Left ventricle myocardium inferior (tissue), 1 donor: Measurements from ENCODE around the gene TRPC1. TPM values are rescaled to one million over a fixed set of nuclear protein-coding genes. Genes with fewer than 3 reads are reported as not detected.

Experiments used
- DNase-seq: peaks from one replicate; pipeline ENCODE4 v3.0.0-alpha.2; 2020
- H3K27ac ChIP-seq: fragments of 200-600 bp; replicated peaks from 2 replicates; pipeline ENCODE4 v1.8.0; 2021
- H3K27me3 ChIP-seq: fragments of 200-600 bp; 2 replicates; pipeline ENCODE4 v1.8.0; 2021; ENCODE audit warnings: low read depth
- H3K36me3 ChIP-seq: fragments of 200-600 bp; 2 replicates; pipeline ENCODE4 v1.8.0; 2021
- H3K4me1 ChIP-seq: fragments of 200-600 bp; 2 replicates; pipeline ENCODE4 v1.8.0; 2021
- H3K4me3 ChIP-seq: fragments of 200-600 bp; 2 replicates; pipeline ENCODE4 v1.8.0; 2021; ENCODE audit warnings: mild to moderate bottlenecking, moderate library complexity
- H3K9me3 ChIP-seq: fragments of 200-600 bp; replicated peaks from 2 replicates; pipeline ENCODE4 v1.8.0; 2021
- intact Hi-C: fragments of 100-400 bp; cut with micrococcal nuclease; formaldehyde crosslinking; loops from one replicate; pipeline ENCODE4 v1.11.0; 2022
- total RNA-seq: library from RNA; stranded (reverse); fragmentation: NEBNext Ultra II Directional; extraction: Animal tissue kit (Norgen Biotek cat#: 25700); gene quantifications from one replicate; pipeline ENCODE4 v1.2.1, GENCODE V29; 2021
- TF ChIP-seq, protein P1 (sequence below): fragments of 200-600 bp; IDR thresholded peaks from 2 replicates; pipeline ENCODE4 v1.8.0; 2021; ENCODE audit warnings: antibody characterized with exemption, mild to moderate bottlenecking, borderline replicate concordance
- donor health status: DM: no; HTN: yes; CAD: no; lungs with severe emphysema.

TRPC1 gene
- total RNA-seq, 1 donor from 2014 or later: 13.9 TPM

DNA sequence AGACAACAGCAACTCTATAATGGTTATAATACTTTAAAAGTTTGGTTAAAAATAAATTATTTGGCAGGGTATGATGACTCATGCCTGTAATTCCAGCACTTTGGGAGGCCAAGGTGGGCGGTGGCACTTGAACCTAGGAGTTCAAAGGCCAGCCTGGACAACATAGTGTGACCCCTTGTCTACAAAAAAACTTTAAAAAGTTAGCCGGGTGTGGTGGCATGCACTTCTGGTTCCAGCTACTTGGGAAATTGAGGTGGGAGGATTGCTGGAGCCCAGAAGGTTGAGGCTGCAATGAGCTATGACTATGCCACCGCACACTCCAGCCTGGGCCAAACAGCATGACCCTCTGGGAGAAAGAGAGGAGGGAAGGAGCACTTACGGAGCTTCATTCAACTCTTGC is 7.7 kb upstream of the TRPC1 start:
- no peaks in the 10 kb centered on the region for H3K9me3 ChIP-seq
- TF ChIP-seq, protein P1, sequence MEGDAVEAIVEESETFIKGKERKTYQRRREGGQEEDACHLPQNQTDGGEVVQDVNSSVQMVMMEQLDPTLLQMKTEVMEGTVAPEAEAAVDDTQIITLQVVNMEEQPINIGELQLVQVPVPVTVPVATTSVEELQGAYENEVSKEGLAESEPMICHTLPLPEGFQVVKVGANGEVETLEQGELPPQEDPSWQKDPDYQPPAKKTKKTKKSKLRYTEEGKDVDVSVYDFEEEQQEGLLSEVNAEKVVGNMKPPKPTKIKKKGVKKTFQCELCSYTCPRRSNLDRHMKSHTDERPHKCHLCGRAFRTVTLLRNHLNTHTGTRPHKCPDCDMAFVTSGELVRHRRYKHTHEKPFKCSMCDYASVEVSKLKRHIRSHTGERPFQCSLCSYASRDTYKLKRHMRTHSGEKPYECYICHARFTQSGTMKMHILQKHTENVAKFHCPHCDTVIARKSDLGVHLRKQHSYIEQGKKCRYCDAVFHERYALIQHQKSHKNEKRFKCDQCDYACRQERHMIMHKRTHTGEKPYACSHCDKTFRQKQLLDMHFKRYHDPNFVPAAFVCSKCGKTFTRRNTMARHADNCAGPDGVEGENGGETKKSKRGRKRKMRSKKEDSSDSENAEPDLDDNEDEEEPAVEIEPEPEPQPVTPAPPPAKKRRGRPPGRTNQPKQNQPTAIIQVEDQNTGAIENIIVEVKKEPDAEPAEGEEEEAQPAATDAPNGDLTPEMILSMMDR: no peak
- H3K27ac ChIP-seq: no peak overlapping the region
- no peaks in the 10 kb centered on the region for H3K36me3 ChIP-seq
- intact Hi-C loops: no loop called here
- H3K4me3 ChIP-seq: no peak overlapping the region
- H3K27me3 ChIP-seq: no peaks in the 10 kb centered on the region
- H3K4me1 ChIP-seq: no peaks in the 10 kb centered on the region
- DNase-seq: no peak

- intact Hi-C loops: no loop called here
- Histone ChIP-seq H3K4me3 (peak overlapping the region; percentile 86), H3K9me3 (no peaks in the 10 kb centered on the region), H3K36me3 (no peaks in the 10 kb centered on the region), H3K27ac (peak overlapping the region; percentile 98), H3K27me3 (no peaks in the 10 kb centered on the region), H3K4me1 (peaks cover 25% of the 10 kb centered on the region)
- no peak for DNase-seq
- TF ChIP-seq, protein P1: no peak
Measured at GRCh38 chr3:142723665-142723967, 218 bp upstream of the TRPC1 start.

DNA sequence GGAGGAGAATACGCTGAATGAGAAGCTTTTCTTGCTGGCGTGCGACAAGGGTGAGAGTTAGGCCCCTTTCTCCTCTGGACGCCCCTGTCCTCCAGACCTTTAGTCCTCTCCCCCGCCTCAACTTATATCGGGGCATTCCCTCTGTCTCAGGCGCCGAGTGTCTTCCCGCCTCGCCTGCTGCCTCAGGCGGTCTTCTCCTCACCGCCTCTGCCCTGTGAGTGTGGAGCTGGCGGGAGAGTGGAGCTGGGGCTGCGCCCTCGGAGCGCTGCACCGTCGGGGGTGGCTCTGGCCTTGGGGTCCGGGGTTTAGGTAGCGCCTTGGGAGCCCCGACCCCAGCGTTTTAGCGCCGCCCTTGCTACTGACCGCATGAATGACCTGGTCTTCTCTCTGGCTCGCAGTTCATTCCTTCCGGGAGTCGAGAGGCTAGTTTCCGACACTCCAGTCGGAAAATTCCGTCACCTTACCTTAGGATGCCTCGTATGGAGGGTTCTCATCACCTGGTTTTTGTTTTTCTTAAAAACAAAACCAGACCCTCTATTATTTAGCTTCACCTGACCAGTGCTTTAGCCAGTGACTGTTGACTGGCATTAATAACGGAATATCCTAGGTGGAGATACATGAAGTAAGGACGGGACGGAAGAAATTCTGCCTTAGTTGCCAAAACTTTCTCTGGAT is 985 bp downstream of the TRPC1 start:
- H3K36me3 ChIP-seq: no peaks in the 10 kb centered on the region
- TF ChIP-seq, protein P1: no peak
- H3K27me3 ChIP-seq: no peaks in the 10 kb centered on the region
- intact Hi-C loops: no loop called here
- peak overlapping the region; percentile 98 for H3K27ac ChIP-seq
- no peaks in the 10 kb centered on the region for H3K9me3 ChIP-seq
- peak; percentile 39 for DNase-seq
- peaks cover 25% of the 10 kb centered on the region for H3K4me1 ChIP-seq
- H3K4me3 ChIP-seq: peak overlapping the region; percentile 86

DNA sequence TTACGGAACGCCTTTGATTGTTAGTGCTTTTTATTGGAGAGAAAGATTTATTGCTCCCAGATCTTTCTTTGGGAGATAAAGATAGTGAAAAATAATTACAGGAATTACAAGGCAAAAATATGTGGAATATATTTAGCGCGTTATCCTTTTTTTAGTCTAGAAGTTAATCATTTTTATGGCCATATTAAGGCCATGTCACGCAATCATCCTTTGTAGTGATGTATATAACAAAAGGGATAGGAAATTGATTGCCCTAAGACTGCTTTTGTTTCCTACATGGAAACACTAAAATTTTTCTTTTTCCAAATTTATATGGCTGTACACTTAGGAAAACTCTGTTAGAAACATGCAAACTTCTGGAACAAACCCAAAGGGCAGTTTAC is 1.5 kb downstream of the TRPC1 start:
- Histone ChIP-seq H3K36me3 (no peaks in the 10 kb centered on the region), H3K27me3 (no peaks in the 10 kb centered on the region), H3K4me3 (peak overlapping the region; percentile 86), H3K9me3 (no peaks in the 10 kb centered on the region), H3K4me1 (peaks cover 25% of the 10 kb centered on the region), H3K27ac (peak overlapping the region; percentile 98)
- TF ChIP-seq, protein P1: no peak
- DNase-seq: no peak
- intact Hi-C loops: no loop called here

DNA sequence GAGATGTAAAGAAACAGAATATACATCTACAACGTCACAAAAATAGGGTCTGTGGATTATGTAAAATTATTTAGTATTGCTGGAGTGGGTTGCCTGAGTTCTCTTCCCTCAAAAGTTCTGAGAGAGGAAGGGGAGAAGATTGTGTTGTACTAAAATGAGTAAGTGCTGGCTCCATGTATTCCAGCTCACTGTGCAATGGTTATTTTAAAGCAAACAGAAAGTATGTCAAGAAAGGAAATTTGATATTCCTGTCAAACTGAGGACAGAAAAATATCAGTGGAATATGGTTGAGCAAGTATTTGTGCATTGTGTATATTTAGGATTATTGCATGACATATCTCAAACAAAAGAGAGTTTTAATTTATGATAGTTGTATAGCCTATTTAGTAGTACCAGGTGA is 2.2 kb downstream of the TRPC1 start:
- Histone ChIP-seq H3K4me3 (no peak overlapping the region), H3K36me3 (no peaks in the 10 kb centered on the region), H3K27me3 (no peaks in the 10 kb centered on the region), H3K27ac (no peak overlapping the region), H3K9me3 (no peaks in the 10 kb centered on the region), H3K4me1 (peaks cover 25% of the 10 kb centered on the region)
- DNase-seq: no peak
- intact Hi-C loops: no loop called here
- TF ChIP-seq, protein P1: no peak

GRCh38 chr3:142732066-142732465 is 8.2 kb downstream of the TRPC1 start:
- no peak overlapping the region for H3K4me3 ChIP-seq
- H3K27me3 ChIP-seq: no peaks in the 10 kb centered on the region
- H3K9me3 ChIP-seq: no peaks in the 10 kb centered on the region
- TF ChIP-seq, protein P1: no peak
- H3K4me1 ChIP-seq: peaks cover 22% of the 10 kb centered on the region
- no peaks in the 10 kb centered on the region for H3K36me3 ChIP-seq
- no peak overlapping the region for H3K27ac ChIP-seq
- intact Hi-C loops: no loop called here
- no peak for DNase-seq
